ENCODE measurements around the gene FIBP.

DNA sequence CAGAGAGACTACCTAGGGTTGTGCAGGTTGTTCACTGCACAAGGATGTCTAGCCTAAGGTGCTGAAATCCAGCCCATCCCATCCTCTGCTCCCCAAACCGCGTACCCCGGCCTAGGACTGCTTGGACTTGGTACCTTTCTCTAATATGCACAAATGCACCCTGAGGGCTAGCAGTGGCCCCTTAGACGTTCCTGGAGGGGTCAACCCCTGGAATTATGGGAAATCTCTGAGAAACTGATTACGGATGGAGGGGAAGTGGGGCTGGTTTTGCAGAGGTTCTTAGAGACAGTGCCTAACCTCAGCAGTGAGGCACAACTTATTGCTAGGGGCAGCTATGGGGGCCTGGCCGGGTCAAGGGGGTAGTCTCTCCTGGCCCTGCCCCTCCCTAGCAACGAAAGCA is 28.1 kb upstream of the FIBP start:
- TF ChIP-seq, protein P1, sequence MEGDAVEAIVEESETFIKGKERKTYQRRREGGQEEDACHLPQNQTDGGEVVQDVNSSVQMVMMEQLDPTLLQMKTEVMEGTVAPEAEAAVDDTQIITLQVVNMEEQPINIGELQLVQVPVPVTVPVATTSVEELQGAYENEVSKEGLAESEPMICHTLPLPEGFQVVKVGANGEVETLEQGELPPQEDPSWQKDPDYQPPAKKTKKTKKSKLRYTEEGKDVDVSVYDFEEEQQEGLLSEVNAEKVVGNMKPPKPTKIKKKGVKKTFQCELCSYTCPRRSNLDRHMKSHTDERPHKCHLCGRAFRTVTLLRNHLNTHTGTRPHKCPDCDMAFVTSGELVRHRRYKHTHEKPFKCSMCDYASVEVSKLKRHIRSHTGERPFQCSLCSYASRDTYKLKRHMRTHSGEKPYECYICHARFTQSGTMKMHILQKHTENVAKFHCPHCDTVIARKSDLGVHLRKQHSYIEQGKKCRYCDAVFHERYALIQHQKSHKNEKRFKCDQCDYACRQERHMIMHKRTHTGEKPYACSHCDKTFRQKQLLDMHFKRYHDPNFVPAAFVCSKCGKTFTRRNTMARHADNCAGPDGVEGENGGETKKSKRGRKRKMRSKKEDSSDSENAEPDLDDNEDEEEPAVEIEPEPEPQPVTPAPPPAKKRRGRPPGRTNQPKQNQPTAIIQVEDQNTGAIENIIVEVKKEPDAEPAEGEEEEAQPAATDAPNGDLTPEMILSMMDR (IDR thresholded peaks at IDR 0.05; ENCODE audit: extremely low read depth in 1 of 2, insufficient read depth in 1 of 2, low read depth in 1 of 2, low read length in 2 of 2): no peak
- TF ChIP-seq POLR2A (IDR thresholded peaks at IDR 0.05; ENCODE audit: low read depth, low read length) (no peak), JUN (IDR thresholded peaks at IDR 0.05; ENCODE audit: borderline replicate concordance, insufficient read depth, insufficient read length, low read depth) (no peak), GATA2 (IDR thresholded peaks at IDR 0.05; ENCODE audit: insufficient read depth, insufficient read length, low read depth, low read length) (no peak)
- TF ChIP-seq, protein P2, sequence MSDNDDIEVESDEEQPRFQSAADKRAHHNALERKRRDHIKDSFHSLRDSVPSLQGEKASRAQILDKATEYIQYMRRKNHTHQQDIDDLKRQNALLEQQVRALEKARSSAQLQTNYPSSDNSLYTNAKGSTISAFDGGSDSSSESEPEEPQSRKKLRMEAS (IDR thresholded peaks at IDR 0.05; ENCODE audit: insufficient read depth, insufficient read length): no peak
